GM12801 (cell line): ENCODE results near the gene SMC4.

ENCODE experiments used
- TF ChIP-seq, protein P1 (sequence below): IDR thresholded peaks from one replicate; pipeline ENCODE4 v1.5.1; 2011; ENCODE audit warnings: control low read depth; ENCODE audit not compliant: insufficient read length; ENCODE audit errors: extremely low read depth

Gene SMC4

GRCh38 chr3:160473978-160474377, 74.5 kb downstream of the SMC4 start:
- TF ChIP-seq, protein P1, sequence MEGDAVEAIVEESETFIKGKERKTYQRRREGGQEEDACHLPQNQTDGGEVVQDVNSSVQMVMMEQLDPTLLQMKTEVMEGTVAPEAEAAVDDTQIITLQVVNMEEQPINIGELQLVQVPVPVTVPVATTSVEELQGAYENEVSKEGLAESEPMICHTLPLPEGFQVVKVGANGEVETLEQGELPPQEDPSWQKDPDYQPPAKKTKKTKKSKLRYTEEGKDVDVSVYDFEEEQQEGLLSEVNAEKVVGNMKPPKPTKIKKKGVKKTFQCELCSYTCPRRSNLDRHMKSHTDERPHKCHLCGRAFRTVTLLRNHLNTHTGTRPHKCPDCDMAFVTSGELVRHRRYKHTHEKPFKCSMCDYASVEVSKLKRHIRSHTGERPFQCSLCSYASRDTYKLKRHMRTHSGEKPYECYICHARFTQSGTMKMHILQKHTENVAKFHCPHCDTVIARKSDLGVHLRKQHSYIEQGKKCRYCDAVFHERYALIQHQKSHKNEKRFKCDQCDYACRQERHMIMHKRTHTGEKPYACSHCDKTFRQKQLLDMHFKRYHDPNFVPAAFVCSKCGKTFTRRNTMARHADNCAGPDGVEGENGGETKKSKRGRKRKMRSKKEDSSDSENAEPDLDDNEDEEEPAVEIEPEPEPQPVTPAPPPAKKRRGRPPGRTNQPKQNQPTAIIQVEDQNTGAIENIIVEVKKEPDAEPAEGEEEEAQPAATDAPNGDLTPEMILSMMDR = no peak

DNA sequence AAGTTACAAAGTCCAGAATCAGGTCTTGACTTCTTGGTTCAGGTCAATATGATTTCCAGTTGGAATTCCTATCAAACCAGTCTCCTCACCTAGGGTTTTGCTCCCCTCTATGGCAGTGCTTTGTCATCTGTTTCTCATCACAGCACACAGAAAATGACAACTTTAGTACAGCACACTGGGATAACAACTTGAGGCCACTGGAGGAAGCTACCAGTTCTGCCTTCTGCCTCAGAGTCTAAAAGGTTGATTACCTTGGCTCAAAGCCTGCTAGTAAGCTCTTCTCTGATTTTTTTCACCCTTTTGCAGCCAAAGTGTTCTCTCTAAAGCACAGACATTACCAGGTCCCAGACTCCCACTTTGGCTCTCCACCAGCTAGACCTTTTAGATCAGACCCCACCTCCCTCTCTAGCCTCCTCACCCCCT, 75.0 kb downstream of the SMC4 start:
- TF ChIP-seq, protein P1 = no peak

- TF ChIP-seq, protein P1 = no peak
Observed at GRCh38 chr3:160475153-160475552, 75.7 kb downstream of the SMC4 start.

DNA sequence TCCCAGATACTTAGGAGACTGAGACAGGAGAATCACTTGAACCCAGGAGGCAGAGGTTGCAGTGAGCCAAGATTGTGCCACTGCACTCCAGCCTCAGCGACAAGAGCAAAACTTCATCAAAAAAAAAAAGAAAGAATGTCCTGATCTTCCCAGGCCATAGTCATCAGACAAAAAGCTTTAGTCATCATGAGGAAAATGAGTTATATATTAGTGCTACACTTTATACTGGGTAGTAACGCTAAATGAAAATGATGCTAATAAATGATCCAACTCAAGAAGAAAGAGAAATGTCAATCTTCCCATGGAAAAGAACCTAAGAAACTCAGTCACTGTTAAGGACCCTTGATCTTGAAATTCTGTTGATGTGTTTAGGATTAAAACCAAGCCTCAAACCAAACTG, 76.4 kb downstream of the SMC4 start:
- TF ChIP-seq, protein P1 = no peak

DNA sequence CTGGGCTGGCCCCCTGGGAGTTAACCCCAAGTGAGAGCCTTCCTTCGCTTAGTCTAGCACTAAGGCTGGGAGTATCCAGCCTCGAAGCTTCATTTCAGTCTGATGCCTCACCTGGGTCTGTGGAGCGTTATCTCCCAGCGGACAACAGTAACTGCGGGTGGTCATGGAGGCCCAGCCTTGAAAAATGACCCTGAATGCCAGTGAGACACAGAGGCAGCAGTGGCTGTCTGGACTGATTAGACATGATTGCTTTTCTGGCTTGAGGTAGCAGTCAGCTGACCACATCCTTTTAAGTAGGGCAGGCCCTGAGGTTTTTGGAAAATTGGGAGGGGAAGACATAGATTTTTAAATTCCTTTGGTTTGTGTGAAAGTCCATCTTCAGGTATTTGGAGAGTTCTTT, 78.3 kb downstream of the SMC4 start:
- TF ChIP-seq, protein P1 = no peak

DNA sequence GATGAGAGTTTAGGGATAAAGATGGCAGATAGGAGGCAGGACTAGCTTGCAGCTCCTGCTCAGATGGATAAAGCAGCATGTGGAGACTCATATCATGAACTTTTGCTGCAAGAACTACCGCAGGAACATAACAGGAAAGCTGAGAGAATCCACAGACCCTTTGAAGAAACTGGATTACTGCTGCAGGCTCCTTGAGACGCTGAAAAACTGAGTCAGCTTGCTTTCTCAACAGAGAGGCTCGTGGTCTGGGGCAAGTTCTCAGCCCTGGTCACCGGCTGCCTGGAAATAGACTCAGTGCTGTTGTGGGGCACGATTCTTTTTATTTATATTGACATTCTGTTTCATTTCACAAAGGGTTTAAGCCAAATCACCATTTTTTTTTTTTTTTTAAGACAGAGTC, 78.9 kb downstream of the SMC4 start:
- TF ChIP-seq, protein P1 = no peak

DNA sequence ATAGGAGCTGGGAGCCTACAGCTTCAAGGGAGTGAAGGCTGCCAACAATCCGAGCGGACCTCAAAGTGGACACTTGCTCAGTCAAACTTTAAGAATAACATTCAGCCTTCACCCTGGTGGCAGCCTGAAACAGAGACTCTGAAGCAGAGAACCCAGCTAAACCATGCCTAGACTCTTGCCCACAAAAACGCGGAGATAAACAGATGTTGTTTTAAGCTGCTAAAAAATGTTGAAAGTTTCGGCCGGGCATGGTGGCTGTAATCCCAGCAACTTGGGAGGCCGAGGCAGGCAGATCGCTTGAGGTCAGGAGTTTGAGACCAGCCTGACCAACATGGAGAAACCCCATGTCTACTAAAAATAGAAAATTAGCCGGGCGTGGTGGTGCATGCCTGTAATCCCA, 79.9 kb downstream of the SMC4 start:
- TF ChIP-seq, protein P1 = no peak

GRCh38 chr3:160480931-160481330, 81.5 kb downstream of the SMC4 start:
- TF ChIP-seq, protein P1 = no peak
